Activated naive CD8-positive, alpha-beta T cell treated with anti-CD3 and anti-CD28 coated beads for 36 hours (primary cell): ENCODE results near the gene OTOA. TPM values are rescaled to one million over a fixed set of nuclear protein-coding genes. Genes with fewer than 3 reads are reported as not detected.
"Not testable (repeated sequence)": the region's sequence is repeated elsewhere in the genome, so short reads cannot be mapped to it uniquely, and the experiment has no call there.

Source experiments
- DNase-seq: peaks from one replicate; pipeline ENCODE4 v3.0.0; 2021
- H3K27ac Mint-ChIP-seq: one replicate; pipeline ENCODE4 v1.8.0; 2022; ENCODE audit warnings: mild to moderate bottlenecking, moderate library complexity, mixed read lengths
- H3K27me3 Mint-ChIP-seq: one replicate; pipeline ENCODE4 v1.8.0; 2022; ENCODE audit warnings: mild to moderate bottlenecking, mixed read lengths
- H3K36me3 Mint-ChIP-seq: one replicate; pipeline ENCODE4 v1.8.0; 2021; ENCODE audit warnings: mild to moderate bottlenecking, mixed read lengths
- H3K4me1 Mint-ChIP-seq: one replicate; pipeline ENCODE4 v1.8.0; 2021; ENCODE audit warnings: mixed read lengths
- H3K4me3 Mint-ChIP-seq: one replicate; pipeline ENCODE4 v1.8.0; 2022; ENCODE audit warnings: mild to moderate bottlenecking, moderate library complexity, mixed read lengths
- H3K9me3 Mint-ChIP-seq: one replicate; pipeline ENCODE4 v1.8.0; 2022; ENCODE audit warnings: mixed read lengths
- total RNA-seq, 2 experiments: library from RNA; stranded (reverse); gene quantifications; one replicate each; pipeline ENCODE4 v1.2.3, GENCODE V29; 2021

The OTOA gene
- total RNA-seq, 2 experiments from 2014 or later, result 0.06 TPM; not detected in 1

DNA sequence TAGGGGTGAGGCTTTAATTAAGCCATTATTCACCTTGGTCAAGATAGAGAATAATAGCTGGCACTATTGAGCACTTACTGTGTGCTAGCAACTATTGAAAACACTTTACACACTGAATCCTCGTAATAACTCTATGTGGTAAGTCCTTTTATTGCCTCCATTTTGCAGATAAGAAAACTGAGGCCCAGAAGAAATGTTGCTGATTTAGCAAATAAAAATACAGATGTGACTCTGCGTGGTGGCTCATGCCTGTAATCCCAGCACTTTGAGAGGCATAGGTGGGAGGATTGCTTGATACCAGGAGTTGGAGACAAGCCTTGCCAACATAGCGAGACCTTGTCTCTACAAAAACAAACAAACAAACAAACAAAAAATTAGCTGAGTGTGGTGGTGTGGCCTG, 19.4 kb downstream of the OTOA start:
- Mint-ChIP-seq H3K4me1 (no peaks in the 10 kb centered on the region), H3K4me3 (no peak overlapping the region), H3K27me3 (no peaks in the 10 kb centered on the region), H3K27ac (no peak overlapping the region), H3K9me3 (no peaks in the 10 kb centered on the region), H3K36me3 (no peaks in the 10 kb centered on the region)
- DNase-seq, result no peak

DNA sequence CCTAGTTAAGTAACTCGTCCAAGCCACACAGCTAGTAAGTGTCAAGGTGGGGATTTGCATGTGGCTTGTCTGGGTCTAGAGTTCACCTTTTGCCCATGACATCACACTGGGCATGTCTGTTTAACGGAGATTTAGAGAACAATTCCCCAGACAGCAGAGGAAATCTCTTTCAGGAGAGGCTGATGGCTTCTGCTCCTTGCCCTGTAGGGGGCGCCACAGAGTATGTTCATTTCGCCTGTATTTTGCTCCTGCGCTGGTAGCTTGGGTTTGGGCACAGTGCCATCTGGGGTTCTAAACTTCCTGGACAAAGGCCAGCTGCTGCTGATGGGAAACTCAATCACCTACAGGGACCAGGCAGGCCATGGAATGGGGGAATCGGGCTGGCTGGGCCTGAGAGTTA, 20.4 kb downstream of the OTOA start:
- DNase-seq, result peak; percentile 34
- Mint-ChIP-seq H3K4me1 (no peaks in the 10 kb centered on the region), H3K4me3 (no peak overlapping the region), H3K36me3 (no peaks in the 10 kb centered on the region), H3K27ac (no peak overlapping the region), H3K27me3 (no peaks in the 10 kb centered on the region), H3K9me3 (no peaks in the 10 kb centered on the region)

DNA sequence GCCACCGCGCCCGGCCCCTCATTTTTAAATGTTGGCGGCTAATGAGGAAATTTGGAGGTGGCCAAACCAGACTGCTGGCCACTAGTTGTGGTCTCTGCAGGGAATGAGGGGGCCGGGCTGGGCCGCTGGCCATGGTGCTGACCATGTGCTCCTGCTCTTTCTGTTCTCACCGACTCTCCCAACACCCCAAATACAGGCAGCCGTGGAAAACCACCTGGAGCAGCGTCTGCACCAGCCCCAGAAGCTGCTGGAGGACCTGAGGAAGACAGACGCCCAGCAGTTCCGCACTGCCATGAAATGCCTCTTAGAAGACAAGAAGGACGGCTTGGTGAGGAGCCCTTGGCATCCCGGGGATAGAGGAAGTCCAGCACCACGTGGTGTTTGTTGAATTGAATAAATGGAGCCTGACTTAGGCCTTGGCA, 21.3 kb downstream of the OTOA start:
- H3K27me3 Mint-ChIP-seq, result no peaks in the 10 kb centered on the region
- no peak for DNase-seq
- H3K9me3 Mint-ChIP-seq, result no peaks in the 10 kb centered on the region

DNA sequence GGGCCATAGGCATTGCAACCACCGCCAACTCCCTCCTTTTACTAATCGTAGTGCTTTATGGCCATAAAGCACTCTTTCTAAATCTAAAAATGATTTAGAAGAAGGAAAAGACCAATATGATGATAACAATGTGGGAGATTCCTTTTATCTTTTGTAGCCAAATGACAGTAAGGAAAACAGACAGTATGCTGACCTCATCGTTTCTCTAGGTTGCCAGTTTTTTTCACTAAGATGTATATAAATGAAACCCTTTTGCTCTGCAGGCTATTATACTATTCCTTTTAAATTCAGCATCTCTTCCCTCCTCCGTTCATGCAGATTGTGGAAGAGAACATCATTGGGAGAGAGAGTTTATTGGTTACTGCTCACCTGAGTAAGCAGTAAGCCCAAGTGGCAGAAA, 25.3 kb downstream of the OTOA start:
- no peaks in the 10 kb centered on the region for H3K27me3 Mint-ChIP-seq
- DNase-seq, result no peak
- no peak overlapping the region for H3K4me3 Mint-ChIP-seq
- no peaks in the 10 kb centered on the region for H3K4me1 Mint-ChIP-seq
- H3K36me3 Mint-ChIP-seq, result no peaks in the 10 kb centered on the region
- no peak overlapping the region for H3K27ac Mint-ChIP-seq
- H3K9me3 Mint-ChIP-seq, result no peaks in the 10 kb centered on the region

More for the DNA sequence above, 21.3 kb downstream of the OTOA start:
- no peaks in the 10 kb centered on the region for H3K4me1 Mint-ChIP-seq
- H3K27ac Mint-ChIP-seq, result no peak overlapping the region
- H3K4me3 Mint-ChIP-seq, result no peak overlapping the region
- H3K36me3 Mint-ChIP-seq, result no peaks in the 10 kb centered on the region

DNA sequence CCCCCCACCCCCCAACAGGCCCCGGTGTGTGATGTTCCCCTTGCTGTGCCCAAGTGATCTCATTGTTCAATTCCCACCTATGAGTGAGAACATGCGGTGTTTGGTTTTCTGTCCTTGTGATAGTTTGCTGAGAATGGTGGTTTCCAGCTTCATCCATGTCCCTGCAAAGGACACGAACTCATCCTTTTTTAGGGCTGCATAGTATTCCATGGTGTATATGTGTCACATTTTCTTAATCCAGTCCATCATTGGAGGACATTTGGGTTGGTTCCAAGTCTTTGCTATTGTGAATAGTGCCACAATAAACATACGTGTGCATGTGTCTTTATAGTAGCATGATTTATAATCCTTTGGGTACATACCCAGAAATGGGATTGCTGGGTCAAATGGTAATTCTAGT, 27.2 kb downstream of the OTOA start:
- H3K36me3 Mint-ChIP-seq, H3K4me1 Mint-ChIP-seq, H3K27me3 Mint-ChIP-seq, H3K9me3 Mint-ChIP-seq, H3K4me3 Mint-ChIP-seq, H3K27ac Mint-ChIP-seq, DNase-seq: not testable (repeated sequence)

DNA sequence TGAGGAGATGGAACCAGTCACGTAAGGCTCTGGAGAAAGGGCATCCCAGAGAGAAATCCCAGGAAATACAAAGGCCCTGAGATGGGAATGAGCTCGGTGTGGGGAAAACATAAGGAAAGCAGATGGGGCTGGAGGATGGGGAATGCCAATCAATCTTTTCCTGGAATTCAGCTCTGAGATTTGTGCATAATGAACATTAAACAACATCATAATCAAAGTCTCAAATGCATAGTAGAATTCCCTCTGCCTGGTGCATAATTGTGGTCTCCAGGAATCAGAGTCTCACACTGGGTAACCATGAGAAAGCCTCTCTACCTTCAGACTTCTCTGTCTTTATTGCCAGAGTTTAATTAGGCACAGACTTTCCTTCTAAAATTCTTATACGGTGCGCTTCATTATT, 30.8 kb downstream of the OTOA start:
- H3K9me3 Mint-ChIP-seq, result no peaks in the 10 kb centered on the region
- DNase-seq, result no peak
- H3K4me3 Mint-ChIP-seq, result no peak overlapping the region
- no peaks in the 10 kb centered on the region for H3K36me3 Mint-ChIP-seq
- H3K27ac Mint-ChIP-seq, result no peak overlapping the region
- H3K27me3 Mint-ChIP-seq, result no peaks in the 10 kb centered on the region
- H3K4me1 Mint-ChIP-seq, result no peaks in the 10 kb centered on the region

DNA sequence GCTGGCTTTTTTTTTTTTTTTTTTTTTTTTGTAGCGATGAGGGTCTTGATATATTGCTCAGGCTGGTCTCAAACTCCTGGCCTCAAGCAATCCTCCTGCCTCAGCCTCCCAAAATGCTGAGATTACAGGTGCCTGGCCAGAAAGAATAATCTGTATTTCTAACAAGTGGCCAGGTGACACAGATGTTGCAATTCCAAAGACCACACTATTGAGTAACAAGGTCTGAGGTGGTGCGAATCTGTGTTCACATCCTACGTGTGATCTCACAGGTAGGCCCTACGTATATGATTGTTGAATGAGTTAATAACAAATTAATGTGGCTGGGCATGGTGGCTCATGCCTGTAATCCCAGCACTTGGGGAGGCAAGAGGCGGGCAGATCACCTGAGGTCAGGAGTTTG, 33.3 kb downstream of the OTOA start:
- no peaks in the 10 kb centered on the region for H3K27me3 Mint-ChIP-seq
- no peak for DNase-seq
- H3K27ac Mint-ChIP-seq, result no peak overlapping the region
- no peaks in the 10 kb centered on the region for H3K9me3 Mint-ChIP-seq
- no peak overlapping the region for H3K4me3 Mint-ChIP-seq
- H3K36me3 Mint-ChIP-seq, result no peaks in the 10 kb centered on the region
- H3K4me1 Mint-ChIP-seq, result no peaks in the 10 kb centered on the region

DNA sequence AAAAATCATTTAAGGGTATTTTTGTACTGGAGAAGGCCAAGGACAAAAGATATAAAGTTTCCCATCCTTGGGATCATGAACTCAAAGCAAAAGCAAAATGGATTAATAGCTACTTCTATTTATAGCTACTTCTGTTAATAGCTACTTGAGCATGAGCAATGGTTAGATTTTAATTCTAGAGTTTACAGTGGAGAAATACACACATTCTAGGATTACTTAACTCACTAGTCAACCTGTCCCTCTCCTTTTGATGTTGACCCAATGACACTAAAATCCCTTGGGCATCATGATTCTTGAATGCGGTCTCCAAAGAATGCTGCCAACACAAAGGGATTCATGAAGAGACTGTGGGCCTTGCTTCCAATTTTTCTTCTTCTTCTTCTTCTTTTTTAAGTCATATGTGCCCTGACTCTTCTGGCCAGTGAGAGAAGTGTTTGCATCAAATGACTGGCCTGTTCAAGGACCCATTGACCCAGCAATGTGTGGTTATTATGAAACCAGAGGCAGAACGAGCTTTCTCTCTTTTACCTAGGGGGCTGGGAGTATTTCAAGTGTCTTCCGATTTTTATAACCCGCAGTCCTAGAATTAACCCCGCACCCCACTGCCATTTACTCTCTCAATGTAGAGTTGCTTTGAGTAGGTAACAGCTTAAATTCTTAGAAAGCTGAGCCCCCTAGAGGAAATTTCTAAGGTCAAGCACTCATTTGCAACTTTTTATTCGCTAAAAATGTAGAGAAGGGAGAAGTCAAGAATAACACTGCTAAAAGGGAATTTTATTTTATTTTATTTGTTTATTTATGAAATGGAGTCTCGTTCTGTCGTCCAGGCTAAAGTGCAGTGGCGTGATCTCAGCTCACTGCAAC, 34.6 kb downstream of the OTOA start:
- no peaks in the 10 kb centered on the region for H3K9me3 Mint-ChIP-seq
- no peak overlapping the region for H3K27ac Mint-ChIP-seq
- no peaks in the 10 kb centered on the region for H3K36me3 Mint-ChIP-seq
- DNase-seq, result no peak
- H3K4me1 Mint-ChIP-seq, result no peaks in the 10 kb centered on the region
- H3K27me3 Mint-ChIP-seq, result no peaks in the 10 kb centered on the region
- no peak overlapping the region for H3K4me3 Mint-ChIP-seq

DNA sequence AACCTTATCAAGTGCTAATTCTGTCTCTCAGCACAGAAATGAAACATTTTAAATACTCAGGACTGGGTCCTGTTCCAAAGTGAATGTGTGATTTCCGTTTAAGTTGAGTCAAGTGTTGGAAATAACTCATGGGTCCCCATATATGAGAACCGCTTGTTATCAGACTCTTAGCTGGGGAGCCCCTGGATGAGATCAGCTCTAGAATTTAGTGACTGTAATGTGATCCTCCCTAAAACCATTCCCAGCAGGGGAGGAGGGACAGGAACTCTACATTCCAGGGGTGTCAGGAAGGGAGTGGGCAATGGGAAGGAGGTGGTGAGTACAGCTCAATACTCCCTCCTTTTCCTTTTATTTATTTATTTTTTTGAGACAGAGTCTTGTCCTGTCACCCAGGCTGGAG, 37.5 kb downstream of the OTOA start:
- H3K36me3 Mint-ChIP-seq, result no peaks in the 10 kb centered on the region
- no peaks in the 10 kb centered on the region for H3K4me1 Mint-ChIP-seq
- H3K27ac Mint-ChIP-seq, result no peak overlapping the region
- DNase-seq, result no peak
- no peak overlapping the region for H3K4me3 Mint-ChIP-seq
- H3K9me3 Mint-ChIP-seq, result no peaks in the 10 kb centered on the region
- H3K27me3 Mint-ChIP-seq, result no peaks in the 10 kb centered on the region

DNA sequence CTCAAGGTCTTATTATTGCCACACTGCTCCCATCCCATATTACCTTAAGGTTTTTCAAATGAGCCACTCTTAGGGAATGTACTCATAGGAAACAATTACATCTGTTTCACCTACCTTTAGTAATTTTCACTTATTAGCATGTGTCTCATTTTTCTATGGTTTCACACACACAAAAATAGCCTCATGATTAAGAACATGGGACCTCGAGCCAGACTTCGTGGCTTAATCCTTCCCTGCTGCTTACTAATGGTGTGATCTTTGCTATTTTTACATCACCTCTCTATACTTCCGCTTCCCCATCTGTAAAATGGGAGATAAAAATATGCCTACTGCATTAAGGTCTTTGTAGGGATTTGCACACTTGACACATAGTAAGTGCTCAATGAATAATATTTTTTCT, 38.5 kb downstream of the OTOA start:
- no peak for DNase-seq
- no peaks in the 10 kb centered on the region for H3K9me3 Mint-ChIP-seq
- H3K27ac Mint-ChIP-seq, result no peak overlapping the region
- H3K27me3 Mint-ChIP-seq, result no peaks in the 10 kb centered on the region
- no peaks in the 10 kb centered on the region for H3K4me1 Mint-ChIP-seq
- H3K4me3 Mint-ChIP-seq, result no peak overlapping the region
- no peaks in the 10 kb centered on the region for H3K36me3 Mint-ChIP-seq

DNA sequence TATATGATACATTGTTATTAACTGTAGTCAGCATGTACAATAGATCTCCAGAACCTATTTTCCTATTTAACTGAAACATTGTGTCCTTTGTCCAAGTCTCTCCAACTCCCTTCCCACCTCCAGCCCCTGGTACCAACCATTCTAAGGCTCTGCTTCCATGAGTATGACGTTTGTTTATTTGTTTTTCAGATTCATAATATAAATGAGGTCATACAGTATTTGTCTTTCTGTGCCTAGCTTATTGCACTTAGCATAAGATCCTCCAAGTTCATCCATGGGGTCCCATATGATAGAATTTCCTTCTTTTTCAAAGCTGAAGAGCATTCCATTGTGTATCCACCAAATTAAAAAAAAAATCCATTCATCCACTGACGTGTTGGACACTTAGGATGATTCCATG, 39.4 kb downstream of the OTOA start:
- no peaks in the 10 kb centered on the region for H3K36me3 Mint-ChIP-seq
- H3K27me3 Mint-ChIP-seq, result no peaks in the 10 kb centered on the region
- H3K27ac Mint-ChIP-seq, result no peak overlapping the region
- no peaks in the 10 kb centered on the region for H3K9me3 Mint-ChIP-seq
- no peak for DNase-seq
- H3K4me3 Mint-ChIP-seq, result no peak overlapping the region
- no peaks in the 10 kb centered on the region for H3K4me1 Mint-ChIP-seq

DNA sequence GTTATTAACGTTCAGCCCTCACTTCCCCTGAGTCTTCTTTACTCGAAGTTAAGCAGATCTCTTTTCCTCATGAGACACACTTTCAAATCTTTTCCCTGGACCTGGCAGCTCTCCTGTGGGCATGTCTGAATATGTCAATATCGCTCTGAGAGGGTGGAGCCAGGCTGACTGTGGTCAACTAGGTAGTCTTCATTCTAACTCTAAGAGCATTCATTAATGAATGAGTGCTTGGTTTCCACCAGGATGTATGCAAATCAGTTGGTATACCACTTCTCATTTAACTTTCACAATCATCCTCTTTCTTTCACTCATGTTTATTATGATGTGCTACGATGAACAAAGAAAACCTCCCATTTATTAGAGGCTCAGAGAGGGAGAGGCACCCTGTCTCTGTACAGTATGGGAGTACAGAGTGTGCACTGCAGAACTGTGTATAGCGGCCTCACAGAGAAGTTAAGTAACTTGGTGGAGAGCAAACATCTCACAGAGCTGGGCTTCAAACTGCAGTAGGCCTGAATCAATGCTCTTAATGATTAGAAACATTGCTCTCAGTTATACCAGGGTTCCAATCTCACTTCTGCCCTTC, 39.9 kb downstream of the OTOA start:
- H3K27ac Mint-ChIP-seq, result no peak overlapping the region
- H3K27me3 Mint-ChIP-seq, result no peaks in the 10 kb centered on the region
- H3K36me3 Mint-ChIP-seq, result no peaks in the 10 kb centered on the region
- H3K4me3 Mint-ChIP-seq, result no peak overlapping the region
- no peaks in the 10 kb centered on the region for H3K4me1 Mint-ChIP-seq
- no peaks in the 10 kb centered on the region for H3K9me3 Mint-ChIP-seq
- no peak for DNase-seq

DNA sequence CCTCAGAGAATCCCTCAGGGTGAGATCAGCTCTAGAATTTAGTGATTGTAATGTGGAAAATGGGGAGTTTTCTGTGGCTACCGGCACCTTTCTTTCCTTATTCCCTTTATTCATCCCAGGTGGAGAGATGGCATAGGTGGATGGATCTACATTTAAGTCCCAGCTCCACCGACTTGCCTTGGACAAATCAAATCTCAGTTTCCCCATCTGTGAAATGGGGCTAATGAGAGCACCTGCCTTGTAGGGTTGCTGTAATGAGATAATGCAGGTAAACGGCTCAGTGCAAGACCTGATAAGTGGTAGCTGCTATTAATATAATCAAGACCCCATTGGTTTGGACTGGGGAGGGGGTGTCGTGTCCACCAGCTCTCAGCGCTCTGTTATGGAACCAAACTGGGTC, 40.5 kb downstream of the OTOA start:
- no peaks in the 10 kb centered on the region for H3K9me3 Mint-ChIP-seq
- H3K4me1 Mint-ChIP-seq, result no peaks in the 10 kb centered on the region
- DNase-seq, result no peak
- no peaks in the 10 kb centered on the region for H3K27me3 Mint-ChIP-seq
- H3K36me3 Mint-ChIP-seq, result no peaks in the 10 kb centered on the region
- no peak overlapping the region for H3K27ac Mint-ChIP-seq
- H3K4me3 Mint-ChIP-seq, result no peak overlapping the region

DNA sequence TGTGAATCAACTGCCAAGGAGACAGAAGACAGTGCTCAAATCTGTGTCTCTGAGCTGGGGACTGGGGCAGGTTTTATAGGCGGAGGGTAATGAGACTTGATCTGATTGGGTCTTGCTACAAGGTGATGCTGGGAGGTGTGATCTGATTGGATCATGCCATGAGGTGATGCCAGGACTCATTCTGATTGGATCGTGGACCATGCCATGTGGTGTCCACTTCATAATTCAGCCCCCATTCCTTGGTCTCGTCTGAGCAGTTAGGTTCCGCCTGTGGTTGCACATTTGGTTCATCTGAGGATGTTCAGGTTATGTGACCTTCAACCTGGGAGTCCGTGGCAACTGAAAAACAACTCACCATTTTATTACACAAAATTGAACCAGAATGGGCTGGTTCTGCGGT, 41.0 kb downstream of the OTOA start:
- no peak for DNase-seq
- Mint-ChIP-seq H3K4me3 (no peak overlapping the region), H3K4me1 (no peaks in the 10 kb centered on the region), H3K9me3 (no peaks in the 10 kb centered on the region), H3K36me3 (no peaks in the 10 kb centered on the region), H3K27me3 (no peaks in the 10 kb centered on the region), H3K27ac (no peak overlapping the region)

DNA sequence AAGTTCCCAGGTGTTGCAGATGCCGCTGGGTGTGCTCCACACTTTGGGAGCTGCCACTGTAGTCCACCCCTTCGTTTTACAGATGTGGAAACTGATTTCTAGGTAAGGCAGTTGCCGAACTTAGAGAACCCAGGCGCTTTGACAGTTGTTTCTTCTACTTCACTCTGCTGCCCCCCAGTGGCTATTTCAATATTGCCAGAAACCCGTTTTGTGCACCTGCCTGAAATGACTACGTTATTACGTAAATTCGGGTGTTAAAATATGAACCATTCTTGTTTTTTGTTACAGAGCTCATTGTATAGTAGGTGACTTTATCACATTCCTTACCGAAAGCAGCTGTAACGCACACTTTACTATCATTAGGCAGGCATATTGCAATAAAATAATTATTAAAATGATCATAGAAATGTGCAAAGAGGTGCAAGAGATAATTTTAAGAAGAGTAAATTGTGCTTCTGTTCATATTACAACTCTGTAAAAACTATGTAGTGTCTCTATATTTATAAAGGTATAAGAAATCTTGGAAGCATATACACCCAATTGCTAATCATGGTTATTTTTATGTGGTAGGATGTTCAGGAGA, 44.9 kb downstream of the OTOA start:
- H3K27me3 Mint-ChIP-seq, result no peaks in the 10 kb centered on the region
- H3K9me3 Mint-ChIP-seq, result no peaks in the 10 kb centered on the region

DNA sequence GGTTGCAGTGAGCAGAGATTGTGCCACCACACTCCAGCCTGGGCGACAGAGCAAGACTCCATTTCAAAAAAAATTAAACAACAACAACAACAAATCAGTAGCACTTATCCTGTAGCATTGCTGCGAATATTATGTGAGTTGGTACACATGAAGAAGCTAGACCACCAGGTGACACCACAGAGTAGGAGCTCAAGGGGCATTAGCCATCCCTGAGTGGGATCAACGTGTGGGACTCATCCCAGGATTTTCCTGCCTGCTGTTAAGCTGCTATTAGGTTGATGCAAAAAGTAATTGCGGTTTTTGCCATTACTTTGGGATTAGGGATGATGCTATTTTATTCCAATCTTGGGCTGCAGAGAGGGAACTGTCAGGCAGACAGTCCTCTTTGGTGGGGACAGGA, 47.2 kb downstream of the OTOA start:
- Mint-ChIP-seq H3K9me3 (no peaks in the 10 kb centered on the region), H3K36me3 (no peaks in the 10 kb centered on the region), H3K4me1 (peaks cover 7% of the 10 kb centered on the region), H3K4me3 (no peak overlapping the region), H3K27ac (no peak overlapping the region), H3K27me3 (no peaks in the 10 kb centered on the region)
- no peak for DNase-seq

More for the DNA sequence above, 44.9 kb downstream of the OTOA start:
- Mint-ChIP-seq H3K36me3 (no peaks in the 10 kb centered on the region), H3K4me3 (no peak overlapping the region), H3K27ac (no peak overlapping the region), H3K4me1 (peaks cover 1% of the 10 kb centered on the region)
- DNase-seq, result peak; percentile 70
